Smooth muscle cell (in vitro differentiated cells): Measurements from ENCODE around the gene LRRTM2. TPM values are rescaled to one million over a fixed set of nuclear protein-coding genes. Genes with fewer than 3 reads are reported as not detected.
A peak's percentile ranks its signal among the peaks of the same experiment; 100 is the strongest.

ENCODE experiments used
- DNase-seq: peaks from one replicate; lab custom pipeline; 2025; ENCODE audit not compliant: unreplicated experiment; lab: John Stamatoyannopoulos, UW
- H2AFZ ChIP-seq: fragments of 200-600 bp; sonication (generic); 2 replicates; pipeline ENCODE4 v1.6.0; 2016; ENCODE audit warnings: antibody characterized with exemption, low read depth, mild to moderate bottlenecking
- H3F3A ChIP-seq: fragments of 200-600 bp; sonication (generic); 2 replicates; pipeline ENCODE4 v1.6.0; 2017; ENCODE audit warnings: antibody characterized with exemption, low read depth
- H3K27ac ChIP-seq: fragments of 200-600 bp; sonication (generic); 2 replicates; pipeline ENCODE4 v1.5.1; 2016; ENCODE audit warnings: low read depth, mild to moderate bottlenecking
- H3K27me3 ChIP-seq: fragments of 200-600 bp; sonication (generic); 2 replicates; pipeline ENCODE4 v1.6.1; 2016; ENCODE audit warnings: low read depth, mild to moderate bottlenecking
- H3K36me3 ChIP-seq: fragments of 200-600 bp; sonication (generic); 2 replicates; pipeline ENCODE4 v1.5.1; 2016; ENCODE audit warnings: low read depth
- H3K4me1 ChIP-seq: fragments of 200-600 bp; sonication (generic); 2 replicates; pipeline ENCODE4 v1.5.1; 2016; ENCODE audit warnings: low read depth
- H3K4me2 ChIP-seq: fragments of 200-600 bp; sonication (generic); 2 replicates; pipeline ENCODE4 v1.6.0; 2016; ENCODE audit warnings: mild to moderate bottlenecking
- H3K4me3 ChIP-seq: fragments of 200-600 bp; sonication (generic); 2 replicates; pipeline ENCODE4 v1.5.1; 2016; ENCODE audit warnings: mild to moderate bottlenecking
- H3K79me2 ChIP-seq: fragments of 200-600 bp; sonication (generic); 2 replicates; pipeline ENCODE4 v1.6.0; 2016; ENCODE audit warnings: low read depth, mild to moderate bottlenecking
- H3K9ac ChIP-seq: fragments of 200-600 bp; sonication (generic); 2 replicates; pipeline ENCODE4 v1.6.0; 2016; ENCODE audit warnings: low read depth
- H3K9me3 ChIP-seq: fragments of 200-600 bp; sonication (generic); replicated peaks from 2 replicates; pipeline ENCODE4 v1.5.1; 2016; ENCODE audit warnings: low read depth
- H4K20me1 ChIP-seq: fragments of 200-600 bp; sonication (generic); 2 replicates; pipeline ENCODE4 v1.6.0; 2016; ENCODE audit warnings: low read depth
- CTCF ChIP-seq: fragments of 200-600 bp; sonication (generic); IDR thresholded peaks from 2 replicates; pipeline ENCODE4 v1.5.1; 2017; ENCODE audit warnings: borderline replicate concordance, mild to moderate bottlenecking, antibody characterized with exemption; ENCODE audit not compliant: insufficient read depth, poor library complexity, severe bottlenecking
- WGBS: methylation state at CpG from one replicate; pipeline ENCODE4 v1.1.7; 2016; ENCODE audit warnings: low lambda C conversion rate; 5-methylcytosine and 5-hydroxymethylcytosine counted together
- polyA plus RNA-seq: library from polyadenylated mRNA; unstranded; fragments of >200 nt; fragmentation: Nextera tagmentation; extraction: Ambion mirVana; gene quantifications from 2 replicates; pipeline ENCODE4 v1.2.1, GENCODE V29; 2016
- total RNA-seq: library from RNA; depleted of rRNA; stranded (reverse); fragments of >200 nt; gene quantifications from 2 replicates; pipeline ENCODE4 v1.2.3, GENCODE V29; 2014

The LRRTM2 gene
- total and polyA plus RNA-seq, 2 experiments from 2014 or later = 0.81 to 0.95 TPM

GRCh38 chr5:138918686-138919085 is 43.6 kb upstream of the LRRTM2 start:
- Histone ChIP-seq H3K79me2 (peaks cover 51% of the 10 kb centered on the region), H4K20me1 (peaks cover 73% of the 10 kb centered on the region), H3K9ac (no peak overlapping the region), H3K4me2 (no peak overlapping the region), H3K27me3 (no peaks in the 10 kb centered on the region), H3K9me3 (no peaks in the 10 kb centered on the region), H3K27ac (no peak overlapping the region), H3K4me1 (no peaks in the 10 kb centered on the region), H3F3A (peaks cover 2% of the 10 kb centered on the region), H3K4me3 (no peak overlapping the region), H2AFZ (no peak overlapping the region), H3K36me3 (peaks cover 7% of the 10 kb centered on the region)
- no peak for DNase-seq
- 82% methylated on average over 4 of the region's 4 CpGs for WGBS
- TF ChIP-seq CTCF = no peak

- 100% methylated on average over 3 of the region's 3 CpGs for WGBS
- Histone ChIP-seq H3K9me3 (no peaks in the 10 kb centered on the region), H3K4me1 (peaks cover 5% of the 10 kb centered on the region), H3K36me3 (peaks cover 6% of the 10 kb centered on the region), H4K20me1 (peaks cover 72% of the 10 kb centered on the region), H3K9ac (no peak overlapping the region), H3K27me3 (no peaks in the 10 kb centered on the region), H3K79me2 (peaks cover 49% of the 10 kb centered on the region), H2AFZ (no peak overlapping the region), H3K4me3 (no peak overlapping the region), H3F3A (peaks cover 6% of the 10 kb centered on the region), H3K4me2 (no peak overlapping the region), H3K27ac (no peak overlapping the region)
- DNase-seq = no peak
- TF ChIP-seq CTCF = no peak
These were observed 39.2 kb upstream of the LRRTM2 start for GRCh38 chr5:138914338-138914737.

GRCh38 chr5:138913773-138914172 is 38.6 kb upstream of the LRRTM2 start:
- H2AFZ ChIP-seq = no peak overlapping the region
- no peak overlapping the region for H3K27ac ChIP-seq
- 93% methylated on average over 3 of the region's 3 CpGs for WGBS
- H3K79me2 ChIP-seq = peaks cover 50% of the 10 kb centered on the region
- DNase-seq = no peak
- peaks cover 6% of the 10 kb centered on the region for H3F3A ChIP-seq
- H3K4me2 ChIP-seq = no peak overlapping the region
- TF ChIP-seq CTCF = no peak
- H3K4me1 ChIP-seq = peaks cover 5% of the 10 kb centered on the region
- H3K9me3 ChIP-seq = no peaks in the 10 kb centered on the region
- H3K4me3 ChIP-seq = no peak overlapping the region
- H3K36me3 ChIP-seq = peaks cover under 1% of the 10 kb centered on the region
- H3K9ac ChIP-seq = no peak overlapping the region
- H4K20me1 ChIP-seq = peaks cover 72% of the 10 kb centered on the region
- no peaks in the 10 kb centered on the region for H3K27me3 ChIP-seq

- Histone ChIP-seq H3K79me2 (peaks cover 49% of the 10 kb centered on the region), H3K36me3 (no peaks in the 10 kb centered on the region), H2AFZ (no peak overlapping the region), H3K27ac (peak overlapping the region; percentile 1), H3K27me3 (no peaks in the 10 kb centered on the region), H3K4me3 (no peak overlapping the region), H3K4me1 (peaks cover 5% of the 10 kb centered on the region), H4K20me1 (peaks cover 73% of the 10 kb centered on the region), H3K9me3 (no peaks in the 10 kb centered on the region), H3K4me2 (no peak overlapping the region), H3K9ac (no peak overlapping the region), H3F3A (peaks cover 6% of the 10 kb centered on the region)
- no peak for DNase-seq
- no peak for TF ChIP-seq CTCF
- WGBS = 94% methylated on average over 4 of the region's 4 CpGs
These were observed 37.0 kb upstream of the LRRTM2 start for GRCh38 chr5:138912093-138912492.
